HG03565 (cell line): ENCODE results near the gene ZSWIM7.
"Not testable (repeated sequence)": the region's sequence is repeated elsewhere in the genome, so short reads cannot be mapped to it uniquely, and the experiment has no call there.

Experiments
- ATAC-seq: cut with Tn5 transposase; IDR thresholded peaks from one replicate; pipeline ENCODE4 v1.9.1; 2021; ENCODE audit warnings: mild to moderate bottlenecking, moderate library complexity; ENCODE audit not compliant: unreplicated experiment

The ZSWIM7 gene

GRCh38 chr17:15999974-16000827 is 697 bp upstream of the ZSWIM7 start:
- ATAC-seq: no peak

GRCh38 chr17:15998031-15998562 is 1.4 kb downstream of the ZSWIM7 start:
- no peak for ATAC-seq

- ATAC-seq: no peak
Measured at GRCh38 chr17:15996322-15996721, 3.2 kb downstream of the ZSWIM7 start.

- no peak for ATAC-seq
Measured at GRCh38 chr17:15981646-15982580, 17.6 kb downstream of the ZSWIM7 start.

- ATAC-seq: peak; percentile 93
Measured at GRCh38 chr17:15981208-15981607, 18.3 kb downstream of the ZSWIM7 start.

- not testable (repeated sequence) for ATAC-seq
Measured at GRCh38 chr17:15979013-15979412, 20.5 kb downstream of the ZSWIM7 start.

GRCh38 chr17:15978606-15979005 is 20.9 kb downstream of the ZSWIM7 start:
- no peak for ATAC-seq

GRCh38 chr17:15977894-15978293 is 21.6 kb downstream of the ZSWIM7 start:
- no peak for ATAC-seq

GRCh38 chr17:15973834-15974233 is 25.7 kb downstream of the ZSWIM7 start:
- ATAC-seq: no peak

GRCh38 chr17:15973016-15973415 is 26.5 kb downstream of the ZSWIM7 start:
- no peak for ATAC-seq

GRCh38 chr17:15972497-15972951 is 27.0 kb downstream of the ZSWIM7 start:
- ATAC-seq: no peak

- no peak for ATAC-seq
Measured at GRCh38 chr17:15971882-15972281, 27.6 kb downstream of the ZSWIM7 start.

GRCh38 chr17:15971098-15971678 is 28.3 kb downstream of the ZSWIM7 start:
- ATAC-seq: no peak

- ATAC-seq: no peak
Measured at GRCh38 chr17:15970500-15970899, 29.0 kb downstream of the ZSWIM7 start.

- ATAC-seq: no peak
Measured at GRCh38 chr17:15969463-15969862, 30.0 kb downstream of the ZSWIM7 start.

GRCh38 chr17:15967706-15968399 is 31.7 kb downstream of the ZSWIM7 start:
- ATAC-seq: no peak

- no peak for ATAC-seq
Measured at GRCh38 chr17:15966879-15967248, 32.6 kb downstream of the ZSWIM7 start.

GRCh38 chr17:15966183-15966878 is 33.2 kb downstream of the ZSWIM7 start:
- no peak for ATAC-seq

GRCh38 chr17:15965528-15965927 is 34.0 kb downstream of the ZSWIM7 start:
- no peak for ATAC-seq

GRCh38 chr17:15963670-15964110 is 35.8 kb downstream of the ZSWIM7 start:
- ATAC-seq: no peak
